ENCODE measurements around the gene GULP1. TPM values are rescaled to one million over a fixed set of nuclear protein-coding genes. Genes with fewer than 3 reads are reported as not detected.

The GULP1 gene
- total and polyA plus RNA-seq, 2 experiments from 2014 or later = 94.6 to 181 TPM

- H3F3A ChIP-seq (replicated peaks; ENCODE audit: low read depth) = no peaks in the 10 kb centered on the region
- no peak overlapping the region for H3K4me3 Mint-ChIP-seq
- no peaks in the 10 kb centered on the region for H3K27me3 Mint-ChIP-seq (ENCODE audit: insufficient read depth, low read depth, poor library complexity)
- TF ChIP-seq ZNF331 (CRISPR knock-in tag; IDR thresholded peaks at IDR 0.05; ENCODE audit: low read depth) (no peak), REST (IDR thresholded peaks at IDR 0.05; ENCODE audit: unreplicated experiment) (no peak), EZH2phosphoT487 (IDR thresholded peaks at IDR 0.05; ENCODE audit: unreplicated experiment) (no peak)
- H3K27ac Mint-ChIP-seq = no peak overlapping the region
- no peaks in the 10 kb centered on the region for H3K27me3 ChIP-seq (ENCODE audit: insufficient read depth)
- H3K9me2 ChIP-seq (ENCODE audit: insufficient read depth) = peaks cover 4% of the 10 kb centered on the region; the same call in 1 of the 2 replicates
- H3K36me3 Mint-ChIP-seq (ENCODE audit: low read depth) = peaks cover 39% of the 10 kb centered on the region; the same call in 2 of the 3 replicates
- no peaks in the 10 kb centered on the region for H3K4me1 ChIP-seq (ENCODE audit: insufficient read depth)
- no peaks in the 10 kb centered on the region for H3K36me3 ChIP-seq (ENCODE audit: insufficient read depth)
- no peak overlapping the region for H3K4me2 ChIP-seq
- H2AFZ ChIP-seq = no peak overlapping the region
- DNase-seq (ENCODE audit: low spot score) (no peak), ATAC-seq (no peak)
- H3K9me3 Mint-ChIP-seq = no peaks in the 10 kb centered on the region
- H3K27ac ChIP-seq (ENCODE audit: low read depth) = no peak overlapping the region
- peaks cover 3% of the 10 kb centered on the region; the same call in 1 of the 3 replicates for H3K4me1 Mint-ChIP-seq
- no peak overlapping the region for H3K4me3 ChIP-seq
- no peaks in the 10 kb centered on the region for H4K20me1 ChIP-seq (replicated peaks; ENCODE audit: insufficient read depth)
- 0 out of 2 replicates have a peak, but pooled peaks cover 4% of the 10 kb centered on the region for H3K79me2 ChIP-seq (replicated peaks; ENCODE audit: insufficient read depth)
Measured at GRCh38 chr2:188527581-188527993, 235.9 kb downstream of the GULP1 start.

- DNase-seq (ENCODE audit: low spot score) (no peak), ATAC-seq (no peak)
- no peaks in the 10 kb centered on the region for H3K36me3 ChIP-seq (ENCODE audit: insufficient read depth)
- H3K27me3 ChIP-seq (ENCODE audit: insufficient read depth) = no peaks in the 10 kb centered on the region
- H3K4me1 ChIP-seq (ENCODE audit: insufficient read depth) = no peaks in the 10 kb centered on the region
- no peak overlapping the region for H3K27ac Mint-ChIP-seq
- H3K79me2 ChIP-seq (replicated peaks; ENCODE audit: insufficient read depth) = 0 out of 2 replicates have a peak, but pooled peaks cover 4% of the 10 kb centered on the region
- no peak overlapping the region for H3K4me2 ChIP-seq
- peaks cover 4% of the 10 kb centered on the region; the same call in 1 of the 2 replicates for H3K9me2 ChIP-seq (ENCODE audit: insufficient read depth)
- no peaks in the 10 kb centered on the region for H3K9me3 Mint-ChIP-seq
- H3K4me3 ChIP-seq = no peak overlapping the region
- peaks cover 51% of the 10 kb centered on the region; the same call in 2 of the 3 replicates for H3K36me3 Mint-ChIP-seq (ENCODE audit: low read depth)
- no peak overlapping the region for H2AFZ ChIP-seq
- no peak overlapping the region for H3K4me3 Mint-ChIP-seq
- no peak overlapping the region for H3K27ac ChIP-seq (ENCODE audit: low read depth)
- no peaks in the 10 kb centered on the region for H4K20me1 ChIP-seq (replicated peaks; ENCODE audit: insufficient read depth)
- no peaks in the 10 kb centered on the region for H3K27me3 Mint-ChIP-seq (ENCODE audit: insufficient read depth, low read depth, poor library complexity)
- no peaks in the 10 kb centered on the region for H3F3A ChIP-seq (replicated peaks; ENCODE audit: low read depth)
- H3K4me1 Mint-ChIP-seq = peaks cover 3% of the 10 kb centered on the region; the same call in 1 of the 3 replicates
- no peak for TF ChIP-seq EZH2 (IDR thresholded peaks at IDR 0.05; ENCODE audit: low read depth, unreplicated experiment)
- no peak for TF ChIP-seq NANOG (IDR thresholded peaks at IDR 0.05; ENCODE audit: borderline replicate concordance)
- no peak for TF ChIP-seq CREB1 (CRISPR knock-in tag; IDR thresholded peaks at IDR 0.05; ENCODE audit: low read depth)
- TF ChIP-seq ZNF462 (CRISPR knock-in tag; IDR thresholded peaks at IDR 0.05) = no peak
- TF ChIP-seq POLR2AphosphoS5 (IDR thresholded peaks at IDR 0.05; ENCODE audit: low read depth) = no peak
- TF ChIP-seq EZH2phosphoT487 (IDR thresholded peaks at IDR 0.05; ENCODE audit: unreplicated experiment) = no peak
- TF ChIP-seq JUNB (IDR thresholded peaks at IDR 0.05; ENCODE audit: unreplicated experiment) = no peak
- TF ChIP-seq CTCF (conservative IDR thresholded peaks at IDR 0.05; ENCODE audit: low read depth in 2 of 2) = no peak
Measured at GRCh38 chr2:188529710-188530109, 238.0 kb downstream of the GULP1 start.

Measured in GM23338 (cell line).